KMS-11 (cell line): ENCODE data around the gene ZNF570.

Experiments
- H2AFZ ChIP-seq: fragments of 200-600 bp; sonication (generic); 2 replicates; pipeline ENCODE4 v1.6.1; 2016; ENCODE audit warnings: antibody characterized with exemption, mixed run types, low read depth
- H3K27ac ChIP-seq: fragments of 200-600 bp; sonication (generic); 2 replicates; pipeline ENCODE4 v1.6.1; 2016; ENCODE audit warnings: mild to moderate bottlenecking, mixed run types
- H3K27me3 ChIP-seq: fragments of 200-600 bp; sonication (generic); 2 replicates; pipeline ENCODE4 v1.6.1; 2017; ENCODE audit warnings: mild to moderate bottlenecking, low read depth, mixed run types, moderate library complexity; ENCODE audit not compliant: insufficient read depth
- H3K36me3 ChIP-seq: fragments of 200-600 bp; sonication (generic); 2 replicates; pipeline ENCODE4 v1.6.1; 2017; ENCODE audit warnings: mild to moderate bottlenecking, mixed run types; ENCODE audit not compliant: insufficient read depth
- H3K4me1 ChIP-seq: fragments of 200-600 bp; sonication (generic); 2 replicates; pipeline ENCODE4 v1.6.1; 2016; ENCODE audit warnings: mild to moderate bottlenecking, low read depth, mixed run types; ENCODE audit not compliant: poor library complexity, severe bottlenecking
- H3K4me2 ChIP-seq: fragments of 200-600 bp; sonication (generic); 2 replicates; pipeline ENCODE4 v1.7.0; 2016; ENCODE audit warnings: mild to moderate bottlenecking, mixed run types
- H3K4me3 ChIP-seq: fragments of 200-600 bp; sonication (generic); IDR thresholded peaks from 2 replicates; pipeline ENCODE4 v1.6.1; 2017; ENCODE audit warnings: low read depth, low read length, mixed read lengths; ENCODE audit not compliant: insufficient read depth
- H3K79me2 ChIP-seq: fragments of 200-600 bp; sonication (generic); 2 replicates; pipeline ENCODE4 v1.6.1; 2016; ENCODE audit warnings: low read depth, mixed run types; ENCODE audit not compliant: insufficient read depth
- H3K9ac ChIP-seq: fragments of 200-600 bp; sonication (generic); 2 replicates; pipeline ENCODE4 v1.6.1; 2016; ENCODE audit warnings: mild to moderate bottlenecking, mixed run types
- H4K20me1 ChIP-seq: fragments of 200-600 bp; sonication (generic); 2 replicates; pipeline ENCODE4 v1.6.1; 2016; ENCODE audit warnings: mild to moderate bottlenecking, mixed run types; ENCODE audit not compliant: insufficient read depth
- CTCF ChIP-seq: fragments of 200-600 bp; sonication (generic); conservative IDR thresholded peaks from 2 replicates; pipeline ENCODE4 v1.6.1; 2017; ENCODE audit warnings: low read depth, mild to moderate bottlenecking, antibody characterized with exemption, low read length, moderate library complexity, mixed read lengths

The ZNF570 gene

DNA sequence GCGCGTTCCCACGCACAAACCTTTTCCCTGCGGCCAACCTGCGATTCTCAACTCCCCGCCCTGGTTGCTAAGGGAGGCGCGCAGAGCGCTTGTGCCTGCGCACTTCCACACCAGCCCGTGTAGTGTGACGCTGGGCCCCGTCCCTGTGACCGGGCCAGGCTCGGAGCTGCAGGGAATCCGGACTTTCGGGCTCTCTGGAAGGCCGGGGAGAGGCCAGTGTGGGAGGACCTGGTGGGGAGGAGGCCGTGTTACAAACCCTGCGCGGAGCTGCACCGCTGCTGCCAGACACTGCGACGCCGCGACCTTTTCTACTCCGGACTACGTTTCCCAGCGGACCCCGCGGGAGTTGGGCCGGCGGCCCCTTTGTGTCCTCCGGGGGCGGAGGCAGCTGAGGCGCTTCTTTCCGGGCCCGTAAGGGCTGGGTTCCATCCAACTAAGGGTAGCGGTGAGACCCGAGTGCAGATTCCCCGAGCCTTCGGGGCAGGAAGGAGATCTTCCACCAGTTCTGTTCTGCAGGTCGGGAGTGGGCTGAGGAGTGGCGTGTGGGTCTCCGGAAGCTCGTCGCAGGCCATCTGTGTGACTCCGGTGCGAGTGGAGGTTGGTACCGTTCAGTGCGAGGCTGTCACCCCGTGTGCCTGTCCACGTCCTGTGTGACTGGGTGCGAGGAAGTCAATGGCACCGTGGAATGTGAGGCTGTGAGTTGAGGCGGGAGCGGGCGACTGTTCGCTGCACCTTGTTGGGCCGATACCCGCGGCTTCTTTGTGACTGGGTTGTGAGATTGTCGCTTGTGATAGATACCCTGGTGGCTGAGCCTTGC is at the start of gene ZNF570:
Gene ZNF570 (plus strand): TSS at position 396 of the 817 bp plus-strand sequence. CDS start 999 bp downstream, outside the sequence.
- Histone ChIP-seq H3K27ac (no peak within 1 kb of the TSS), H3K9ac (no peak within 1 kb of the TSS), H3K79me2 (no peaks in the 10 kb centered on the region)

GRCh38 chr19:37452500-37453245 is 16.5 kb upstream of the ZNF570 start:
- no peaks in the 10 kb centered on the region for H3K4me1 ChIP-seq
- no peak overlapping the region for H3K27ac ChIP-seq
- H4K20me1 ChIP-seq: no peaks in the 10 kb centered on the region
- H3K4me3 ChIP-seq: no peak overlapping the region
- no peak overlapping the region for H3K9ac ChIP-seq
- no peaks in the 10 kb centered on the region for H3K79me2 ChIP-seq
- H2AFZ ChIP-seq: no peak overlapping the region
- no peak overlapping the region for H3K4me2 ChIP-seq
- TF ChIP-seq CTCF: no peak
- no peaks in the 10 kb centered on the region for H3K36me3 ChIP-seq
- no peaks in the 10 kb centered on the region for H3K27me3 ChIP-seq

More for the DNA sequence above, at the start of gene ZNF570:
- Histone ChIP-seq H3K4me1 (no peaks in the 10 kb centered on the region), H3K36me3 (no peaks in the 10 kb centered on the region), H4K20me1 (no peaks in the 10 kb centered on the region), H3K27me3 (no peaks in the 10 kb centered on the region), H2AFZ (peak within 1 kb of the TSS; percentile 38; the same call in 1 of the 2 replicates), H3K4me2 (no peak within 1 kb of the TSS; the same call in 1 of the 2 replicates), H3K4me3 (no peak within 1 kb of the TSS)
- no peak for TF ChIP-seq CTCF

DNA sequence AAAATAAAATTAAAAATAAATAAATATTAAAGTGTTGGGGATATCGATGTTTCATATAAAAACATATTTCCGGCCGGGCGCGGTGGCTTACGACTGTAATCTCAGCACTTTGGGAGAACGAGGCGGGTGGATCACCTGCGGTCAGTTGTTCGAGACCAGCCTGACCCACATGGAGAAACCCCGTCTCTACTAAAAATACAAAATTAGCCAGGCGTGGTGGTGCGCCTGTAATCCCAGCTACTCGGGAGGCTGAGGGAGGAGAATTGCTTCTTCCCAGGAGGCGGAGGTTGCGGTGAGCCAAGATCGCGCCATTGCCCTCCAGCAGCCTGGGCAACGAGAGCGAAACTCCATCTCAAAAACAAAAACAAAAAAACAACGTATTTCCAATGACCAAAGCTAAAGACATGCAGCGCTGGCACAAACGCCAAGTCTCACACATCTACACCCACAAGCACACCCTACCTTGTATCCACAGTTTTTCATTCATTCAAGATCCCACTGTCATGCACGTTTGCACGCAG is 2.8 kb upstream of the ZNF570 start:
- peak overlapping the region; percentile 26; the same call in 1 of the 2 replicates for H3K4me2 ChIP-seq
- H3K79me2 ChIP-seq: no peaks in the 10 kb centered on the region
- H3K36me3 ChIP-seq: no peaks in the 10 kb centered on the region
- no peaks in the 10 kb centered on the region for H4K20me1 ChIP-seq
- no peak for TF ChIP-seq CTCF
- H3K4me1 ChIP-seq: no peaks in the 10 kb centered on the region
- H3K9ac ChIP-seq: no peak overlapping the region
- no peaks in the 10 kb centered on the region for H3K27me3 ChIP-seq
- H3K27ac ChIP-seq: 0 out of 2 replicates have a peak overlapping the region, but pooled peaks have one; percentile 23
- peak overlapping the region; percentile 73 for H2AFZ ChIP-seq
- peak overlapping the region; percentile 31 for H3K4me3 ChIP-seq

DNA sequence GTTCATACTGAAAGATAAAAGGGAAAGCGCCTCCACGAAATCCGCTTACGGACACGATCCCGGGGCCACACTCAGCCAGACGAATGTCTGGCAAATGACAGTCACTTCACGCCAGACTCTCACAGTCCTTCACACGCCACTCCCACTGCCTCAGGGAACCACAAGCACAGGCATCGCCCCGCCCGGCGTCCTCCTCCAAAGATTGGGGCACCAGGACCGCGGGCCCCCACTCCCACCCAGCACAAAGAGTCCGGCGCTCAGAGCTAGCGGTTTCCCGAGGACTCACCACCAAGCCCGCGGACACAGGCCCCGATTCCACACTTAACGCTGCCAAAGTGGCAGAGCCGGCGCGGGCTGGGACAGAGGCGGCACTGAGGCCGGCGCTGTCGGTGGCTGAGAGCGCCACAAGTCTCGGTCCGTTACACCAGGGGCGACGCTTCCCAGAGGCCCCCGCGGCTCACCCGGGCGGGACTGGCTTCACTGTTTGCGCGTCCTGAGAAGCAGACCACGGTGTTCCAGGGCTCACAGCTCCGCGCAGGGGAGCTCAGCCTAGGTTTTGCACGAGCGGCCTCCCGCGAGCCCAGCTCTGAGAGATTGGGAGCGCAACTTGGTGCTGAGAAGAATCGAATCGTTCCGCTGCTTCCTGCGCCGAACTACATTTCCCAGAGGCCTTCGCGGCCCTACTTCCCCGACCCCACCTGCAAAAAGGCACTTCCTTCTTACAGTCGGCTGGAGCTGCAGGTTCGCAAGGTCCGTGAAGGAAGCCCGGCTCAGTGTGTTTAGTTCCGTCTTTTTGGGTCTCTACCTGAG is 2.2 kb upstream of the ZNF570 start, which contains the start of gene ZNF569:
Gene ZNF569 (minus strand): TSS at position 647 of the 810 bp plus-strand sequence. CDS start 22,523 bp downstream, outside the sequence.
- peak within 1 kb of the TSS; percentile 31 for H3K4me3 ChIP-seq
- no peaks in the 10 kb centered on the region for H3K27me3 ChIP-seq
- H3K9ac ChIP-seq: peak within 1 kb of the TSS; percentile 12; the same call in 1 of the 2 replicates
- peak within 1 kb of the TSS; percentile 26; the same call in 1 of the 2 replicates for H3K4me2 ChIP-seq
- no peaks in the 10 kb centered on the region for H3K4me1 ChIP-seq
- H4K20me1 ChIP-seq: no peaks in the 10 kb centered on the region
- no peak for TF ChIP-seq CTCF
- peak within 1 kb of the TSS; percentile 23; the same call in 1 of the 2 replicates for H3K27ac ChIP-seq
- no peaks in the 10 kb centered on the region for H3K79me2 ChIP-seq
- H3K36me3 ChIP-seq: no peaks in the 10 kb centered on the region
- H2AFZ ChIP-seq: peak within 1 kb of the TSS; percentile 73
